Cardiac septum (tissue), 1 donor: ENCODE data around the gene UBN1. TPM values are rescaled to one million over a fixed set of nuclear protein-coding genes. Genes with fewer than 3 reads are reported as not detected.

Experiments used
- DNase-seq: peaks from one replicate; pipeline ENCODE4 v3.0.0-alpha.2; 2020; ENCODE audit warnings: low spot score
- intact Hi-C: fragments of 100-400 bp; cut with DNase I; formaldehyde crosslinking; loops from one replicate; pipeline ENCODE4 v1.14.0; 2022
- long read RNA-seq: library from polyadenylated mRNA; unstranded; transcript quantifications from one replicate; pipeline ENCODE4 v2.0.0, GENCODE V29; 2021
- total RNA-seq: library from RNA; stranded (reverse); fragmentation: NEBNext Ultra II Directional; extraction: Animal tissue kit (Norgen Biotek cat#: 25700); gene quantifications from one replicate; pipeline ENCODE4 v1.2.1, GENCODE V29; 2021
- donor health status: DM: no; HTN: no; CAD: no.

Gene UBN1
- 23.6 TPM for total RNA-seq
- long read RNA-seq, full-length matches to known transcripts: 6 of 50 reads
- long read RNA-seq, partial matches to known transcripts: 35 of 50 reads
- long read RNA-seq, other reads (novel, unspliced or antisense): 9 of 50 reads

GRCh38 chr16:4846901-4847773, at the start of gene UBN1, which contains the start of gene GLYR1:
Gene UBN1 (plus strand): TSS chr16:4847481. CDS start chr16:4852918, 5,437 bp downstream.
Gene GLYR1 (minus strand): TSS chr16:4847288. CDS start chr16:4847265, 23 bp downstream.
- intact Hi-C loops: loop anchor here (2.0 to 10.0 kb wide), 5 partner anchors 78 to 225 kb away; partner anchors contain the start of genes ALG1, ANKS3, DNAAF8 and MGRN1

GRCh38 chr16:4797805-4798252, 49.5 kb upstream of the UBN1 start:
- no peak for DNase-seq
- intact Hi-C loops: no loop called here

More at GRCh38 chr16:4846901-4847773, at the start of gene UBN1, which contains the start of gene GLYR1:
- peak; percentile 100 for DNase-seq

DNA sequence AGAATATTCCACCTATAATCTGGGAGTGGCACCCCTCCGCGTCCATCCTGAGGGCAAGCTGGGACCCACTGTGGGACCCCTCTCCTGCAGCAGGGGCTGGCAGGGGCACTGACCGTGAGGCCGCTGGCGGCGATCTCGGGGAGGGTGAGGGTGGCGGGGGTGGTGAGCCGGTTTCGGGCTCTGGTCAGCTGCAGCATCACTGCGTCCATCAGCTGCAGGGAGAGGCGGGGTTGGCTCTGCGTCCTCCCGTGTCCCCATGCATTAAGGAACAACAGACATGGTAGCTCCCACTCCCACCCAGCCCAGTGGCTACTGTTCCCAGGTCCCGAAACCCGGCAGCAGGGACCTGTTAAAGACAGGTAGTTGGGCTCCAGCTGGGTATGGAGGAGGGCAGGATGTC, 48.8 kb upstream of the UBN1 start:
- no peak for DNase-seq
- intact Hi-C loops: no loop called here

DNA sequence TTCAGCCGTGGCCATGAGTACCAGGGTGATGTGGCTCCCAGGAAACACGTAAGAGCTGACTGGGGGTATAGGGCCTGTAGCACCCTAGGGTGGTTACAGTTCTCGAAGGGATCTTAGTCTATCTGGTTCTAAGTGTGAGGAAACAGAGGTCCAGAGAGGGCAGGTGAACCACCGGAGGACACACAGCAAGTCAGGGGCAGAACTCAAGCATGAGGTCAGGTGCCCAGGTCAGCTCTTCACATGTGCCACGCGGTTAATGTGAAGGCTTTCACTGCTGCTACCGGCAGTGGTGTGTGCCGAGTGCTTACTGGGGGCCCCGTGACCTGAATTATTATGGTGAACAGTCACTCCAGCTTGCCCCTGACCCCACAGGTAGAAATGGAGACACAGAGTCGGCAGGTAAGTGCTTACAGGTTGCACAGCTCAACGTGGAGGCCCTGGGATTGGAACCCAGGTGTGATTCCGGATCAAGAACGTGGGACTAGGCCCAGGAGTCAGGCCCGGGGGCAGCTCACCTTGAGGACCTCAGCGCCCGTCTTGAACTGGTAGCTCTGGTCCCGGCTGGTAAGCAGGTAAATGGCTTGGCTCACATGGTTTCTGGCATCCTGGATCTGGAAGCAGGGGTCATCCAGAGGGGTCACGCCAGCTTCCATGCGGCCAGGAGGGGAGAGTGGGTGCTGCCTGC, 48.0 kb upstream of the UBN1 start:
- intact Hi-C loops: no loop called here
- no peak for DNase-seq

- DNase-seq: peak; percentile 83
- intact Hi-C loops: loop anchor here (10.0 kb wide), 3 partner anchors 66 to 154 kb away; partner anchors contain the start of genes ANKS3, DNAAF8, NUDT16L1 and SEC14L5
Observed at GRCh38 chr16:4800290-4801041, 46.8 kb upstream of the UBN1 start.

DNA sequence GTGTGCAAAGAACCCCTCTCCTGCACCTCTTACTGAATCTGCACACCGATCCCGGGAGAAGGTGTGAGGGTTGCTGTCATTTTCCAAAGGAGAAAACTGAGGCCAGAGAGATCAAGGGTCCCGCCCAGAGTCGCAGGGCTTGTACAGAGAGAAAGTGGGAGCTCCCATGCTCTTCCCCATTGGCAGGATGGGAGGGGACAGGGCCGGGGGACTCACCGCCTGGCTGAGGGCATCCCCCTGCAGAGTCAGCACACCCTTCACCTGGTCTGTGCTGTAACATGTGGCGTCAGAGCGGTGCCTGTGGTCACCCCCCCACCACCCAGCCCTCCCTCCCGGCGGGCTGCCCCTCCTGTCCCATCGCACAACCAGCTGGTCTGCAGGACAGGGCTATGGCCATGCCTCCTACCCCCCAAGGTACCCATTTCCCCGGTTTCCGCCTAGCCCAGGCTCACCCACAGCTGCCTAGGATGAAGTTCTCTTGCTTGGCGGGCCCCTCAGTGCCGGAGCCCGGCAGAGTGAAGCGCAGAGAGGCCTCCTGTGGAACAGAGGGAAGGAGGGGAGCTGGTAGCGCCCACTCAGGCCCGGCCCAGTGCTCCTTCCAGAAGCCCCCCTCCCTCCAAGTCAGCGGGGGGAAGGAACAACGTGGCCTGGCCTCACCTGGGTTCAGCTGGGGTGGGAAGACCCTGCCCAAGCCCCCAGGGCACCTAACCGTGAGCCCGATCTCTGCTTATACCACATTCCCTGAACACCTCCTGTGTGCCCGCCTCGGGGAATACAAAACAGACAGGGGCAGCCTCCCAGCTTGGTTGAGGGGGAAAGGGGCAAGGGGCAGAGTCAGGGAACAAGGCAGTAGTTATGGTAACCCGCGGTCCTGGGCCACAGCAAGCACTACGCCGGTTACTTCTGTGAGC, 46.0 kb upstream of the UBN1 start:
- DNase-seq: no peak
- intact Hi-C loops: loop anchor here (10.0 kb wide), 3 partner anchors 67 to 153 kb away; partner anchors contain the start of genes ANKS3, DNAAF8, NUDT16L1 and SEC14L5

DNA sequence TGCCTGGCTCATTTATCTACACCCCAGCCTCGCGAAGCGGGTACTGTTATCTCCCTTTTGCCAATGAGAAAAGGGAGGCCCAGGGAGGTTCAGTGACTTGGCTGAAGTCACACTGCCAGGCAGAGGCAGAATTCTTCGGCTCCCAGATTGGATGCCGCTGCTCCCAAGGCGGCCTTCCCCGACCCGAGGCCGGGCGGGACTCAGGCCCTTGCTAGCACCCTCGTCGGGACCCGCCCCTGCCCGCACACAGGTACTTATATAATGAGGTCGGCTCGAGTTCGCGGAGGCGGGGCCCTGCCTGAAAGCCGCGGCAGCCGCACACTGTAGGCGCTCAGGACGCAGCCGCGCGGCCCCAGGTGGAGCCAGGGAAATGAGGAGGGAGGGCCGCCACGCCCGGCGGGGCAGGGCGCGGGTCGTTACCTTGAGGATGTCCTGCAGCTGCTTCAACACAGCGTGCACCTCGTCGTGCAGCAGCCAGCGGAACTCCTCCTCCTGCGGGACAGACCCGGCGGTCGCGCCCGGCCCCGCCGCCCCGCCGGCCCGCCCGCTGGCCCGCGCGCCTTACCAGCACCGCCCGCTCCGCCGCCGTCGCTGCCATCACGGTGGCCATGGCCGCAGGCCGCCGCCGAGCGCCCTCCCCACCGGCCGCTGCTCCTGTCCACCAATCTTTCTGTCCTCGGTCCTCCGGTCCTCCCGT, 45.2 kb upstream of the UBN1 start, which contains the start of gene ROGDI:
Gene ROGDI (minus strand): TSS at position 672 of the 697 bp plus-strand sequence. CDS start 62 bp downstream, at position 610.
- intact Hi-C loops: loop anchor here (1.0 to 10.0 kb wide), 5 partner anchors 35 to 153 kb away; partner anchors contain the start of genes ANKS3, DNAAF8, NUDT16L1 and SEC14L5
- DNase-seq: peak; percentile 90

DNA sequence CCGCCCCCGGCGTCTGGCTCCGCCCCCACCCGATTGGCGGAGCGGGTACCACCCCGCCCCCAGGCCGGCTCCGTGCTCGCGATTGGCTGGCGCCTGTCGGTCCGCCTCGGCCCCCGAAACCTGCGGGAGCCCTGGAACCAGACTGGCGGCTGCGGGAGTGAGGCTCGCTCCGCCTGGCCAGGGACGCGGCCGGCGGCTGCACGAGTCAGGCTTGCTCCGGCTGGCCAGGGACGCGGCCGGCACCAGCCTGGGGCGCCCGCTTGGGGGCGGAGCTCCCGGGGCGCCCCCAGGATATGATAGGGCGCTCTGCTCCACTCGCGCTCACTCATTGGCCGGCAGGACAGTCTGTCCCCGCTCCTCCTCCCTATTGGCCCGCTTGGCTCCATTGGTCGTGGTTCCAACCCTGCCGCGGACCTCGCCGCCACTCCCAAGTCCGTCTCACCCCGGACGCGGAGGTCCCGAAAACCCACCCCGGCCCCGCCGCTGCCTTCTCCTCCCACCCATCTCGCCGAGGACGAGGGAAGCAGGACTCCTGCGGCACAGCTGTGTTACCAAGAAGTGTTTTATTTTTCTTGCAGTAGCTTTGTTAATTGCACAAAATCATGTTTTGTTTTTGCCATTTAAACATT, 44.5 kb upstream of the UBN1 start:
- DNase-seq: peak; percentile 96
- intact Hi-C loops: loop anchor here (1.0 to 10.0 kb wide), 5 partner anchors 35 to 152 kb away; partner anchors contain the start of genes ANKS3, DNAAF8, NUDT16L1 and SEC14L5

DNA sequence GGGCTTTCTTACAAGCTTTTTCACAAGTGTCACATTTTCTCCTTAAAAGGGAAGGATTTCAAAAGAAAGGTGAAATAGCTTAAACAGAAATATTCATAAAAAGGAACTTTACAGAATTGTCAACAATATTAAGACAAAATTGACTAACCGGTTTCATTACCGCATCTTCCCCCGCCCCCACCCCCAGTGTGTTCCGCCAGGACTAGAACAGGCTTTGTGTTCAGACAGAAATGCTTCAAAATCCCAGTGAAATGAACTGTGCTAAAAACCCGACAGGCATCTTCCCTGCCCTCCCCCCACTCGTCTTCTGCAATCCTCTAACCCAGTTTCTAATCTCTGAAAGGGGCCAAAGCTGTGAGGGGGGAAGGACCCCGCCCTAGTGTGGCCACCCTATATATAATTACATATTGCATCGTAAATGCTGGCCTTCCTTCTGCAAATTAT, 43.9 kb upstream of the UBN1 start:
- no peak for DNase-seq
- intact Hi-C loops: loop anchor here (10.0 kb wide), 3 partner anchors 69 to 151 kb away; partner anchors contain the start of genes ANKS3, DNAAF8, NUDT16L1 and SEC14L5

- no peak for DNase-seq
- intact Hi-C loops: loop anchor here (10.0 kb wide), 3 partner anchors 69 to 151 kb away; partner anchors contain the start of genes ANKS3, DNAAF8, NUDT16L1 and SEC14L5
Observed at GRCh38 chr16:4803898-4804762, 43.2 kb upstream of the UBN1 start.

DNA sequence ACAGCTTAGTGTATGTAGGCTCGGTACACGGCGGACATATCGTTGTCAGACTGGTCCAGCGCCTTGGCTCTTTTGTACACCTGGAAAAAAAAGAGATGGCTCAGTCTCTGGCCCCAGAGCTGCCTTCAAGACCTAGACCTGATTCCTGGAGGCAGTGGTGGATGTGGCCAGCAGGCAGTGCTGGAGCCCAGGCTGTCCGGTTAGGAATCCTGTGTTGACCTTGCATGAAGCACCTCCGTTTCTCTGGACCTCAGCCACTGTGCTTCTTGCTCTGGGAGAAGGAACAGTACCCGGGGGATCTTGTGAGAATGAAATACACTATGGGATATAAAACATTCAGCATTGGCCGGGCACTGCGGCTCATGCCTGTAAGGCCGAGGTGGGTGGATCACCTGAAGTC, 42.0 kb upstream of the UBN1 start:
- no peak for DNase-seq
- intact Hi-C loops: loop anchor here (10.0 kb wide), 3 partner anchors 70 to 150 kb away; partner anchors contain the start of genes ANKS3, DNAAF8, NUDT16L1 and SEC14L5

DNA sequence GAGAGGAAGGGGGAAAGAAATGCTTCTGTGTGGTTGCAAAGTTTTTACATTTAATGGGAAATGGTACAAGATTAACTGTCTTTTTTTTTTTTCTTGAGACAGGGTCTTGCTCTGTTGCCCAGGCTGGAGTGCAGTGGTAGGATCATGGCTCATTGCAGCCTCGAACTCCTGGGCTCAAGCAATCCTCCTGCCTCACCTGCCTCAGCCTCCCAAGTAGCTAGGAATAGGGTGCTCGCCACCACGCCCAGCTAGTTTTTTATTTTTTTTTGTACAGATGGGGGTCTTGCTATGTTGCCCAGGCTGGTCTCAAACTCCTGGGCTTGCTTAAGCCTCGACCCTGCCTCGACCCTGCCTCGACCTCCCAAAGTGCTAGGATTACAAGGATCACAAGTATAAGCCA, 41.0 kb upstream of the UBN1 start:
- DNase-seq: no peak
- intact Hi-C loops: loop anchor here (10.0 kb wide), 3 partner anchors 71 to 149 kb away; partner anchors contain the start of genes ANKS3, DNAAF8, NUDT16L1 and SEC14L5

DNA sequence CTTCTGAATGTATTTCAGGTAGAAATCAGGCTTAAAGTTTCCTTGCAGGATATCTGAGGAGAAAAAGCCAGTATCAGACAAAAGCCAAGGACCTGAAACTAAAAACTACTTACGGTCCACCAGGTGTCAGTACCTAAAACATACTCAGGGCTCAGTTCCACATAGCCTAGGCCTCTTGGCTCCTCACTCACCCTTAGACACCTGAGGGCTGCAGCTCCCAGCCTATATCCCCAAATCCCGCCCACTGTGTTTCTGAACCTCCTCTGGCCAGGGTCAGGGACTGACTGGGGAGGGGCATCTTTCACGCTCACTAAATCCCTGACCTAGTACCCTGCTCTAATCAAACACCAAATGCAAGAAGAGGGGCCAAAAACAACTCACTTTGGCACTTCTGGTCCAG, 36.0 kb upstream of the UBN1 start:
- DNase-seq: no peak
- intact Hi-C loops: no loop called here

GRCh38 chr16:4811773-4812172, 35.5 kb upstream of the UBN1 start:
- intact Hi-C loops: no loop called here
- no peak for DNase-seq

GRCh38 chr16:4813251-4814003, 33.9 kb upstream of the UBN1 start:
- intact Hi-C loops: no loop called here
- DNase-seq: no peak
